ENCODE data around the gene DVL3. TPM values are rescaled to one million over a fixed set of nuclear protein-coding genes. Genes with fewer than 3 reads are reported as not detected.
"Not testable (repeated sequence)": the region's sequence is repeated elsewhere in the genome, so short reads cannot be mapped to it uniquely, and the experiment has no call there.

Gene DVL3
- total RNA-seq, 2 experiments from 2014 or later, result 19.6 to 19.9 TPM

DNA sequence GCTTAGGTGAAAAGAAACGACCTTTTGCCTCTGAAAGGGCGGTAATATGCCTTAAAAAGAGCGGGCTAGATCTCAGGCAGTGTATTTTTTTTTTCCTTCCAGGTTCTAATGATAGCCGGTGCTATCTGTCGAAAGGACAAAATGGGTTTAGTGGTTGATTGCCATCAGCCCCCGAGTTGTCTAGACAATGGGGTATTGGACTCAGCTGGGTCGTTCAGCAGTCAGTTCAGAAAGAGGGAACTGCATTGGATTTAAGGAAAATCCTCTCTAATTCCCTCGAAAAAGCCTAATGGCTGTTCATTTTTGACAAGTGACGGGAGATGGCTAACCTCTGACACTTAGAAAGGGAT lies 19.3 kb upstream of the DVL3 start:
- Mint-ChIP-seq H3K27ac (peak overlapping the region; percentile 97), H3K4me3 (peak overlapping the region; percentile 97), H3K36me3 (ENCODE audit: low read depth) (peaks cover 11% of the 10 kb centered on the region), H3K27me3 (ENCODE audit: low read depth) (no peaks in the 10 kb centered on the region), H3K4me1 (ENCODE audit: low read depth) (peaks cover 29% of the 10 kb centered on the region), H3K9me3 (no peaks in the 10 kb centered on the region)
- CTCF ChIA-PET, result interaction anchor here (0.6 to 2.9 kb wide), 3 partner anchors 9 to 465 kb away, joined by 3 to 7 read pairs (median 3); no protein-coding TSS in a partner anchor
- intact Hi-C loops (cut with micrococcal nuclease), result loop anchor here (1.0 to 10.0 kb wide), 11 partner anchors 19 to 579 kb away; partner anchors contain the start of genes ABCC5, ABCF3, AP2M1 and DVL3
- no peak for DNase-seq

DNA sequence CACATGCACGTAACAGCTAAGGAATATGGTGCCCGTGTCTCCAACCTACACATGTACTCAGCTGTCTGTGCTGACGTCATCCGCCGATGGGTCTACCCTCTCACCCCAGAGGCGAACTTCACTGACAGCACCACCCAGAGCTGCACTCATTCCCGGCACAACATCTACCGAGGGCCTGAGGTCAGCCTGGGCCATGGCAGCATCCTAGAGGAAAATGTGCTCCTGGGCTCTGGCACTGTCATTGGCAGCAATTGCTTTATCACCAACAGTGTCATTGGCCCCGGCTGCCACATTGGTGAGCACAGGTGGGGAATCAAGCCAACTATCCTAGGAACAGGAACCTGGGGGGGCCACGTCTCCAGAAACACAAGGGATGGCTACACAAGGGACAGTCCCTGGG lies 14.7 kb upstream of the DVL3 start:
- no peak overlapping the region for H3K4me3 Mint-ChIP-seq
- CTCF ChIA-PET, result interaction anchor here (0.6 to 1.1 kb wide), 2 partner anchors 12 to 471 kb away, joined by 3 read pairs; no protein-coding TSS in a partner anchor
- peaks cover 22% of the 10 kb centered on the region for H3K4me1 Mint-ChIP-seq (ENCODE audit: low read depth)
- H3K27ac Mint-ChIP-seq, result no peak overlapping the region
- intact Hi-C loops (cut with micrococcal nuclease), result no loop called here
- peaks cover 20% of the 10 kb centered on the region for H3K36me3 Mint-ChIP-seq (ENCODE audit: low read depth)
- H3K27me3 Mint-ChIP-seq (ENCODE audit: low read depth), result no peaks in the 10 kb centered on the region
- no peaks in the 10 kb centered on the region for H3K9me3 Mint-ChIP-seq
- DNase-seq, result no peak

DNA sequence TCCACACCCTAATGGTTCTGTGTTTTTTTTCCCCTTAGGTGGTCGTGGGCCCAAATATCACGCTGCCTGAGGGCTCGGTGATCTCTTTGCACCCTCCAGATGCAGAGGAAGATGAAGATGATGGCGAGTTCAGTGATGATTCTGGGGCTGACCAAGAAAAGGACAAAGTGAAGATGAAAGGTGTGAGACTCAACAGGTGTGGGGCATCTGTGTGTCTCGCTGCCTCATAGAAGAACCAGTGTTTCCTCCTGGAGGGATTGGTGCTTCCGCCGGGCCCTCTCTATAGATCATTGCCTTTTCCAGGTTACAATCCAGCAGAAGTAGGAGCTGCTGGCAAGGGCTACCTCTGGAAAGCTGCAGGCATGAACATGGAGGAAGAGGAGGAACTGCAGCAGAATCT lies 13.0 kb upstream of the DVL3 start:
- peaks cover 9% of the 10 kb centered on the region for H3K4me1 Mint-ChIP-seq (ENCODE audit: low read depth)
- no peaks in the 10 kb centered on the region for H3K27me3 Mint-ChIP-seq (ENCODE audit: low read depth)
- H3K9me3 Mint-ChIP-seq, result no peaks in the 10 kb centered on the region
- intact Hi-C loops (cut with micrococcal nuclease), result no loop called here
- H3K4me3 Mint-ChIP-seq, result no peak overlapping the region
- no peak overlapping the region for H3K27ac Mint-ChIP-seq
- CTCF ChIA-PET, result no interaction called here
- no peak for DNase-seq
- H3K36me3 Mint-ChIP-seq (ENCODE audit: low read depth), result peaks cover 20% of the 10 kb centered on the region

DNA sequence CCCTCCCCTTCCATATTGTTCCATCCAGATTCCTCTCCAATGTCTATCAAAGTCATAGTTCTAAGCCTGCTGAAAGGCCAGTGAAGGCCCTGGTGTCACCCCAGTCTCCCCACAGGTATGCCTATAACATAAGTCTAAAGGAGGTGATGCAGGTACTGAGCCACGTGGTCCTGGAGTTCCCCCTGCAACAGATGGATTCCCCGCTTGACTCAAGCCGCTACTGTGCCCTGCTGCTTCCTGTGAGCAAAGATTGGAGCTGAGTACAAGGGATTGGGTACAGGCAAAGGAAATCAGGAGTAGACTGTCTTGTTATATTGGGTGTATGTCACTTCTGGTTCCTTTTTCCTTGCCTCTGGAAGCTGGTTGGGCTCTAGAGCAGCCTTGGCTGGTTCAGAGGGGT lies 11.8 kb upstream of the DVL3 start:
- CTCF ChIA-PET, result interaction anchor here (2.7 to 2.8 kb wide), 2 partner anchors 85 to 106 kb away, joined by 7 to 12 read pairs; partner anchors contain the start of gene EEF1AKMT4
- H3K27me3 Mint-ChIP-seq (ENCODE audit: low read depth), result no peaks in the 10 kb centered on the region
- H3K36me3 Mint-ChIP-seq (ENCODE audit: low read depth), result peaks cover 18% of the 10 kb centered on the region
- DNase-seq, result no peak
- intact Hi-C loops (cut with micrococcal nuclease), result no loop called here
- H3K27ac Mint-ChIP-seq, result peak overlapping the region; percentile 51
- H3K4me1 Mint-ChIP-seq (ENCODE audit: low read depth), result peaks cover 2% of the 10 kb centered on the region
- no peak overlapping the region for H3K4me3 Mint-ChIP-seq
- H3K9me3 Mint-ChIP-seq, result no peaks in the 10 kb centered on the region

DNA sequence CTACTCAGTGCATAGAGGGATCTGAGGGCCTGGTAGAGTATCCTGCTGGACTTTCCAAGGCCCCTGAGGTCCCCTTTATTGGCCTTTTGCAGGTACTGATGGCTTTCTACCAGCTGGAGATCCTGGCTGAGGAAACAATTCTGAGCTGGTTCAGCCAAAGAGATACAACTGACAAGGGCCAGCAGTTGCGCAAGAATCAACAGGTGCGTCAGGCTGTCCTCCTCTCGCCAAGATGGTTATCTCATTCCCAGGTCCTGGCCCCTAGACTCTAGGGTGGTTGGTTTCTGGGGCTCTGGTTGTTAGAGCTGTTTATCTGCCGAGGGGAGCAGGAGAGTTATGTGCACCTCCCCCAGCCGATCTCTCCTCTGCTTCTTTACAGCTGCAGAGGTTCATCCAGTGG lies 10.7 kb upstream of the DVL3 start:
- Mint-ChIP-seq H3K27me3 (ENCODE audit: low read depth) (no peaks in the 10 kb centered on the region), H3K36me3 (ENCODE audit: low read depth) (peaks cover 16% of the 10 kb centered on the region), H3K4me1 (ENCODE audit: low read depth) (peaks cover 2% of the 10 kb centered on the region), H3K9me3 (no peaks in the 10 kb centered on the region), H3K27ac (no peak overlapping the region), H3K4me3 (no peak overlapping the region)
- intact Hi-C loops (cut with micrococcal nuclease), result no loop called here
- CTCF ChIA-PET, result interaction anchor here (1.2 to 2.8 kb wide), 6 partner anchors 9 to 105 kb away, joined by 3 to 12 read pairs (median 7); partner anchors contain the start of genes AP2M1, EEF1AKMT4 and EIF2B5
- no peak for DNase-seq

DNA sequence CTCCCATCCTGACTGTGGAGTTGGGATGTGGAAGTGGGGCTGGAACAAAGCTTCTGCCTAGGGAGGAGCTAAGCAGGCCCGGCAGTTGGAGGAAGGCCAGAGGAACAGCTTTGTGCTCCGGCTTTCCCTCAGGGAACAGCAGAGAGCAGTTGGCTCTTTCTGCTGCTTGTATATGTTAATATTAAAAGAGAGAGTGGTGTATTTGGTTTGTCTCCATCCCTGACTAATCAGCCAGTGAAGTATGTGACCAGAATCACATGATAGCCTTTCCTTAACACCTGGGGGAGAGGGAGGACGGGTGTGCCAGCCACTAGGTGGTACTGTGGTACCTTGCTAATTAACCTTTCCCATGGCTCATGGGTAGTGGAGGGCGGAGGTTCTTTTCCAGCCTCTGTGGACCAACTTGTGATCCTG lies 10.1 kb upstream of the DVL3 start:
- DNase-seq, result peak; percentile 55
- CTCF ChIA-PET, result interaction anchor here (1.2 to 2.8 kb wide), 6 partner anchors 9 to 105 kb away, joined by 3 to 12 read pairs (median 7); partner anchors contain the start of genes AP2M1, EEF1AKMT4 and EIF2B5

DNA sequence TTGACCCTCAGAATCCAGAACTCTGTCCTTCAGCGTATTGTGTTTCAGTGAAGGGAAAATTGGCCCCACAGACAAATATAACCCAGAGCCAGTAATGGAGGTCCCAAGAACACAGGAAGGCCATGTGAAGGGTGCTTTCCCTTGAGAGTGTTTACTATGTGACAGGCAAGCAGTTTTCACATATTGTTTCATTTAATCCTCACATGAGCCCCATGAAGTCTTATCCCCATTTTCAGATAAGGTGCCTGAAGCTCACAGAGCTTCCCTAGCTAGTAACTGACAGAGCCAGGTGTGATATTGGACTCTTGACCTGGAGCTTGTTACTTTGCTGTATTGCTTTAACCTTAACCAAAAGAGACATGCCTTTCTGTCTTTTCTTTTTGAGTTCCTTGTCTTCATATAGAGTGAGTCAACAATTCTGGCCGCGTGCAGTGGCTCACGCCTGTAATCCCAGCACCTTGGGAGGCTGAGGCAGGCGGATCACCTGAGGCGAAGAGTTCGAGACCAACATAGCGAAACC lies 9.4 kb upstream of the DVL3 start:
- peaks cover 13% of the 10 kb centered on the region for H3K36me3 Mint-ChIP-seq (ENCODE audit: low read depth)
- H3K27me3 Mint-ChIP-seq (ENCODE audit: low read depth), result no peaks in the 10 kb centered on the region
- intact Hi-C loops (cut with micrococcal nuclease), result loop anchor here (1.0 kb wide), 2 partner anchors 104 to 143 kb away; no protein-coding TSS in a partner anchor
- peaks cover 2% of the 10 kb centered on the region for H3K4me1 Mint-ChIP-seq (ENCODE audit: low read depth)
- no peak overlapping the region for H3K27ac Mint-ChIP-seq
- DNase-seq, result no peak
- no peak overlapping the region for H3K4me3 Mint-ChIP-seq
- H3K9me3 Mint-ChIP-seq, result no peaks in the 10 kb centered on the region
- CTCF ChIA-PET, result interaction anchor here (2.2 to 2.8 kb wide), 4 partner anchors 10 to 104 kb away, joined by 7 to 12 read pairs (median 8); partner anchors contain the start of genes AP2M1, EEF1AKMT4 and EIF2B5

More for the DNA sequence above, 10.1 kb upstream of the DVL3 start:
- H3K4me1 Mint-ChIP-seq (ENCODE audit: low read depth), result peaks cover 2% of the 10 kb centered on the region
- intact Hi-C loops (cut with micrococcal nuclease), result loop anchor here (1.0 kb wide), 2 partner anchors 105 to 144 kb away; no protein-coding TSS in a partner anchor
- H3K4me3 Mint-ChIP-seq, result no peak overlapping the region
- no peaks in the 10 kb centered on the region for H3K27me3 Mint-ChIP-seq (ENCODE audit: low read depth)
- no peak overlapping the region for H3K27ac Mint-ChIP-seq
- no peaks in the 10 kb centered on the region for H3K9me3 Mint-ChIP-seq
- peaks cover 13% of the 10 kb centered on the region for H3K36me3 Mint-ChIP-seq (ENCODE audit: low read depth)

DNA sequence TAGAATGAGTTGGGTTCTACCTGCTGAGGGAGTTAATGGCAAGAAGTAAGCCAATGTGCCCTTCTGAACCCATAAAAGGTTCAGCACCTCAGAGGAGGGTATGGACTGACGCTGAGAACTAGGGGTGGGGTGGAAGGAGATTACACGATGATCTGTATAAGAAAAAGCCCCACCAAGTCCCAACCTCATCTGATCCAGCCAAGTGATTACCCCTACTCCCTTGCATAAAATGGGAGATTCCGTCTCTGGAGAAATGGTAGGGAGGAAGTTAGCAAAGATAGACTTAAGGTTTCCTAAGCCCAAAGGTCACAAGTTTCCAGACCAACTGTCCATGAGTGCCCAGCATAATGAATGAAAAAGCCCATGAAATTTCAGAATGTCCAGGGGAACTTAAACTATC lies 7.1 kb upstream of the DVL3 start:
- peaks cover 2% of the 10 kb centered on the region for H3K36me3 Mint-ChIP-seq (ENCODE audit: low read depth)
- H3K27ac Mint-ChIP-seq, result no peak overlapping the region
- no peak for DNase-seq
- no peaks in the 10 kb centered on the region for H3K27me3 Mint-ChIP-seq (ENCODE audit: low read depth)
- intact Hi-C loops (cut with micrococcal nuclease), result no loop called here
- H3K4me3 Mint-ChIP-seq, result no peak overlapping the region
- CTCF ChIA-PET, result no interaction called here
- no peaks in the 10 kb centered on the region for H3K4me1 Mint-ChIP-seq (ENCODE audit: low read depth)
- H3K9me3 Mint-ChIP-seq, result no peaks in the 10 kb centered on the region

DNA sequence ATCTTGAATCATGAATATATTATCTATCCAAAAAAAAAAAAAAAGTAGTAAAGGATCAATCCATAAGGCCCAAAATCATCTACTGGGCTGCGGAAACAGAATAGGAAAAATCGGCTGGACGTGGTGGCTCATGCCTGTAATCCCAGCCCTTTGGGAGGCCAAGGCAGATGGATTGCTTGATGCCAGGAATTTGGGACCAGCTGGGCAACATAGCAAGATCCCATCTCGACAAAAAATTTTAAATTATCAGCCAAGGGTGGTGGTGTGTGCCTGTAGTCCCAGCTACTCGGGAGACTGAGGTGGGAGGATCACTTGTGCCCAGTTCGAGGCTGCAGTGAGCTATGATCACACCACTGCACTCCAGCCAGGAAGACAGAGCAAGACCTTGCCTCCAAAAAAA lies 6.1 kb upstream of the DVL3 start:
- H3K36me3 Mint-ChIP-seq (ENCODE audit: low read depth), result no peaks in the 10 kb centered on the region
- CTCF ChIA-PET, result interaction anchor here (0.6 kb wide), 1 partner anchor 33 kb away, joined by 3 read pairs; no protein-coding TSS in a partner anchor
- no peaks in the 10 kb centered on the region for H3K27me3 Mint-ChIP-seq (ENCODE audit: low read depth)
- H3K27ac Mint-ChIP-seq, result no peak overlapping the region
- no peak for DNase-seq
- intact Hi-C loops (cut with micrococcal nuclease), result no loop called here
- no peak overlapping the region for H3K4me3 Mint-ChIP-seq
- H3K4me1 Mint-ChIP-seq (ENCODE audit: low read depth), result no peaks in the 10 kb centered on the region
- no peaks in the 10 kb centered on the region for H3K9me3 Mint-ChIP-seq

DNA sequence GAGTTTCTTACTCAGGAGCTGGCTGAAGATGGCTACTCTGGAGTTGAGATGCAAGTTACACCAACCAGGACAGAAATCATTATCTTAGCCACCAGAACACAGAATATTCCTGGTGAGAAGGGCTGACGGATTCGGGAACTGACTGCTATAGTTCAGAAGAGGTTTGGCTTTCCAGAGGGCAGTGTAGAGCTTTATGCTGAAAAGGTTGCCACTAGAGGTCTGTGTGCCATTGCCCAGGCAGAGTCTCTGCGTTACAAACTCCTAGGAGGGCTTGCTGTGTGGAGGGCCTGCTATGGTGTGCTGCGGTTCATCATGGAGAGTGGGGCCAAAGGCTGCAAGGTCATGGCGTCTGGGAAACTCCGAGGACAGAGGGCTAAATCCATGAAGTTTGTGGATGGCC lies 5.4 kb upstream of the DVL3 start:
- H3K27me3 Mint-ChIP-seq (ENCODE audit: low read depth); H3K4me1 Mint-ChIP-seq (ENCODE audit: low read depth); H3K4me3 Mint-ChIP-seq; intact Hi-C loops (cut with micrococcal nuclease); H3K27ac Mint-ChIP-seq; H3K9me3 Mint-ChIP-seq; CTCF ChIA-PET; H3K36me3 Mint-ChIP-seq (ENCODE audit: low read depth); DNase-seq: not testable (repeated sequence)

DNA sequence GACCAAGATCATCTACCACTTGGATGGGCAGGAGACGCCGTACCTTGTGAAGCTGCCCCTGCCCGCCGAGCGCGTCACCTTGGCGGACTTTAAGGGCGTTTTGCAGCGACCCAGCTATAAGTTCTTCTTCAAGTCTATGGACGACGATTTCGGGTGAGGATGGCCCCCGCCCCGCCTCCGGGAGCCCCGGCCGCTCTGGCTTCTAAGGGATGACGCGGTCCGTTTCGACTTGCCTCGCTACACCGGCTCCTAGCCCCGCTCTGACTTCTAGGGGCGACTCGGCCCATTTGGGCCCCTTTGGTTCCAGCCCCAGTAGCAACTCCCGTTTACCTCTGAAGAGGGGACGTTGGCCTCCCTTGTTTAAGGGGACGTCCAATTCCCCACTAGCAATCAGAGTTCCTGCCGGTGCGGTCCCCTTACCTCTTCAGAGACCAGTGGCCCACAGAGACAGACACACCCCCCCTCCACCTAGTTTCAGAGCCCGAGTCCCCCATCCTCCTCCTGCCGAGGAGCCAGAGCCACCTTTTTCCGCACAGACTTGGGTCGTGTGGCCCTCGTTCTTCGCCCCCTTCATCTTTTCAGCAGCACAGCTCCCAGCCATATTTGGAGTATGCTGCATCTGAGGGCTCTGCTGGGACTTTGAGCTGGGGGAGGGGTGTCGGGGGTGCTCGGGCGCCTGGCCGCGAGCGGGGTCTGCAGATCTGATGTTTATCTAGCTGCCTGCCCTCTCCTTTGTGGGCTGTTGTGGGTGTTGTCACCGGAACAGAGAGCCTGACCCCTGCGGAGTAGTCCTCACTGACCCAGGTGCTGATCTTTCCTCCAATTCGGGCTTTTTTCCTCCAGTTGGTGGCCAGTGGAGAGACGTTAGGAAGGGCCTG lies 706 bp downstream of the DVL3 start:
- Mint-ChIP-seq H3K4me1 (ENCODE audit: low read depth) (peaks cover 23% of the 10 kb centered on the region), H3K9me3 (no peaks in the 10 kb centered on the region), H3K27me3 (ENCODE audit: low read depth) (no peaks in the 10 kb centered on the region), H3K4me3 (peak overlapping the region; percentile 94), H3K27ac (peak overlapping the region; percentile 66), H3K36me3 (ENCODE audit: low read depth) (no peaks in the 10 kb centered on the region)
- peak; percentile 62 for DNase-seq
- CTCF ChIA-PET, result interaction anchor here (0.9 to 1.6 kb wide), 4 partner anchors 18 to 271 kb away, joined by 3 to 7 read pairs (median 3); partner anchors contain the start of gene PARL
- intact Hi-C loops (cut with micrococcal nuclease), result loop anchor here (1.0 kb wide), 4 partner anchors 18 to 93 kb away; partner anchors contain the start of genes ABCF3, AP2M1, EEF1AKMT4 and EIF2B5

DNA sequence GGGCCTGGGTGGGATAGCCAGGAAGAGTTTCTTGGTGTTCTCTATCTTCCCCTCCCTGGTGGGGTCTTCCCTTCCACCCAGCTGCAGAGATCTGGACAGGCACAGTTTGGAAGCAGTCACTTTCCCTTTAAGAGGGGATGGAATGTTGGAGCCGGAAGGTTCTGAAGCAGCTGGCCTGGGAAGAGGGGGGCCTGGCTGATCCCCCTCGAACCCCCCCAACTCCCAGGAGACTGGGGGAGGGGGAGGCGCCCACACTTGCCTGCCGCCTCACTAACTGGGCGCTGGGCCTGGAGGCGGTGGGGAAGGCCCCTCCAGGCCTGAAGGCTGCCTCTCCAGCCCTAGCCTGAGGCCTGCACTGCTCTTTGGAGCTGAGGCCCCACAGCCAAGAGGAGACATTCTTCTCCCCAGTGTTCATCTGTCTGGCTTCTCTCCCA lies 1.4 kb downstream of the DVL3 start:
- CTCF ChIA-PET, result interaction anchor here (0.9 to 1.6 kb wide), 2 partner anchors 71 to 272 kb away, joined by 3 to 7 read pairs; partner anchors contain the start of gene PARL
- Mint-ChIP-seq H3K9me3 (no peaks in the 10 kb centered on the region), H3K4me1 (ENCODE audit: low read depth) (peaks cover 26% of the 10 kb centered on the region), H3K27ac (no peak overlapping the region), H3K36me3 (ENCODE audit: low read depth) (peaks cover 2% of the 10 kb centered on the region), H3K4me3 (peak overlapping the region; percentile 94), H3K27me3 (ENCODE audit: low read depth) (no peaks in the 10 kb centered on the region)
- intact Hi-C loops (cut with micrococcal nuclease), result no loop called here
- DNase-seq, result no peak
